B cell (primary cell): ENCODE results near the gene CSMD2.

Source experiments
- CTCF ChIP-seq: fragments of 200-600 bp; IDR thresholded peaks from one replicate; pipeline ENCODE4 v1.8.0; 2022; ENCODE audit warnings: antibody characterized with exemption, mild to moderate bottlenecking
- EZH2 ChIP-seq: IDR thresholded peaks from 2 replicates; pipeline ENCODE4 v1.6.1; 2012; ENCODE audit warnings: borderline replicate concordance, low read depth, mild to moderate bottlenecking, moderate library complexity, low read length; ENCODE audit not compliant: insufficient read depth, poor library complexity, severe bottlenecking

- TF ChIP-seq CTCF (no peak), EZH2 (no peak)
These were observed 484.7 kb downstream of the CSMD2 start for GRCh38 chr1:33680281-33680840.
